Loucy (cell line): ENCODE data around the gene NKIRAS1.

Source experiments
- EZH2phosphoT487 ChIP-seq: fragments of 200-600 bp; IDR thresholded peaks from 2 replicates; pipeline ENCODE4 v1.6.1; 2018; ENCODE audit warnings: antibody characterized with exemption, mild to moderate bottlenecking, moderate library complexity, borderline replicate concordance
- TF ChIP-seq, protein P1 (sequence below): fragments of 200-600 bp; sonication (generic); conservative IDR thresholded peaks from 2 replicates; pipeline ENCODE4 v1.5.1; 2014; ENCODE audit warnings: mild to moderate bottlenecking, antibody characterized with exemption, low read length

DNA sequence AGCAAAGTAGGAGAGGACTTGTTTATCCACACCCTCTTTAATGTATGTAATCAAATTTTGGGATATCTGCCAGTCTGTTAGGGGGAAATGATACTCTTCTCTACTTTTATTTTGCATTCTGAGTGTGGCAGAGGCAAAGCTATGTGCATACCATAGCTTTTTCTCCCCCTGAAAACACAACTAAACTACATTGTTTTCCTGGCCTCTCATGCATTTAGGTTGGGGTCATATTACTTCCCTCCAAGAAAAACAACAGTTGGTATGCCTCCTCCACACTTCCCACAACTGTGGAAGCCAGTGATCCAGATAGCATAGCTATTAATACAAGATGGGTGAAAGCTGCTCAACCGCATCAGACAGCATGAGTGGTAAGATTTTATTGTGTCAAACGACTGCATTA lies 7.0 kb upstream of the NKIRAS1 start:
- TF ChIP-seq, protein P1, sequence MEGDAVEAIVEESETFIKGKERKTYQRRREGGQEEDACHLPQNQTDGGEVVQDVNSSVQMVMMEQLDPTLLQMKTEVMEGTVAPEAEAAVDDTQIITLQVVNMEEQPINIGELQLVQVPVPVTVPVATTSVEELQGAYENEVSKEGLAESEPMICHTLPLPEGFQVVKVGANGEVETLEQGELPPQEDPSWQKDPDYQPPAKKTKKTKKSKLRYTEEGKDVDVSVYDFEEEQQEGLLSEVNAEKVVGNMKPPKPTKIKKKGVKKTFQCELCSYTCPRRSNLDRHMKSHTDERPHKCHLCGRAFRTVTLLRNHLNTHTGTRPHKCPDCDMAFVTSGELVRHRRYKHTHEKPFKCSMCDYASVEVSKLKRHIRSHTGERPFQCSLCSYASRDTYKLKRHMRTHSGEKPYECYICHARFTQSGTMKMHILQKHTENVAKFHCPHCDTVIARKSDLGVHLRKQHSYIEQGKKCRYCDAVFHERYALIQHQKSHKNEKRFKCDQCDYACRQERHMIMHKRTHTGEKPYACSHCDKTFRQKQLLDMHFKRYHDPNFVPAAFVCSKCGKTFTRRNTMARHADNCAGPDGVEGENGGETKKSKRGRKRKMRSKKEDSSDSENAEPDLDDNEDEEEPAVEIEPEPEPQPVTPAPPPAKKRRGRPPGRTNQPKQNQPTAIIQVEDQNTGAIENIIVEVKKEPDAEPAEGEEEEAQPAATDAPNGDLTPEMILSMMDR, result no peak
- no peak for TF ChIP-seq EZH2phosphoT487
